Esophagus squamous epithelium (tissue), 5 donors: ENCODE measurements around the gene GABRR1. TPM values are rescaled to one million over a fixed set of nuclear protein-coding genes. Genes with fewer than 3 reads are reported as not detected.
"Not testable (repeated sequence)": the region's sequence is repeated elsewhere in the genome, so short reads cannot be mapped to it uniquely, and the experiment has no call there.

Experiments
- DNase-seq: peaks from one replicate; lab custom pipeline; 2025; lab: John Stamatoyannopoulos, UW
- H3K27ac ChIP-seq, 4 donors: fragments of 200-600 bp; sonication (generic); one replicate each; pipeline ENCODE4 v1.5.1; 2016 to 2019; ENCODE audit warnings: mild to moderate bottlenecking in 1 of 4
- H3K27me3 ChIP-seq, 4 donors: fragments of 200-600 bp; sonication (generic); 1 replicate in 3 of 4; 2 replicates in 1 of 4; pipeline versions ENCODE4 v1.5.1 to v1.6.0; 2017 to 2021; ENCODE audit warnings: antibody characterized with exemption in 1 of 4
- H3K36me3 ChIP-seq, 3 donors: fragments of 200-600 bp; sonication (generic); one replicate each; pipeline ENCODE4 v1.5.1; 2016 to 2019
- H3K4me1 ChIP-seq, 3 donors: fragments of 200-600 bp; sonication (generic); one replicate each; pipeline ENCODE4 v1.5.1; 2017 to 2019
- H3K4me3 ChIP-seq, 4 donors: fragments of 200-600 bp; sonication (generic); 1 replicate in 3 of 4; 2 replicates in 1 of 4; pipeline ENCODE4 v1.5.1; 2016 to 2019; ENCODE audit warnings: mild to moderate bottlenecking in 2 of 4, moderate library complexity in 1 of 4
- H3K9me3 ChIP-seq, 3 donors: fragments of 200-600 bp; sonication (generic); one replicate each; pipeline ENCODE4 v1.5.1; 2016 to 2019
- CTCF ChIP-seq, 6 experiments: fragments of 450-650 bp in 4 of 6; fragments of 200-600 bp in 2 of 6; sonication (generic) in 2 of 6; IDR thresholded peaks; one replicate each; pipeline ENCODE4 v1.5.1; 2016 to 2019; ENCODE audit warnings: antibody characterized with exemption in 6 of 6, mild to moderate bottlenecking in 4 of 6, moderate library complexity in 4 of 6
- POLR2A ChIP-seq, 4 donors: fragments of 450-650 bp; IDR thresholded peaks; one replicate each; pipeline ENCODE4 v1.6.1; 2017; ENCODE audit warnings: antibody characterized with exemption in 4 of 4, mild to moderate bottlenecking in 4 of 4, moderate library complexity in 3 of 4
- WGBS, 2 donors: methylation state at CpG; one replicate each; pipeline ENCODE4 v1.1.5; 2018; 5-methylcytosine and 5-hydroxymethylcytosine counted together
- intact Hi-C: fragments of 100-400 bp; cut with DNase I; formaldehyde crosslinking; loops from one replicate; pipeline ENCODE4 v1.15.0; 2022
- total RNA-seq, 4 donors: library from RNA; depleted of rRNA; stranded (reverse); fragments of >200 nt; gene quantifications; one replicate each; pipeline ENCODE4 v1.1.0, GENCODE V29; 2016
- donor health status: DM: yes; HTN: yes; CAD: no.

GABRR1 gene
- total RNA-seq, 4 donors from 2014 or later, result 1.5 TPM; not detected in 3

GRCh38 chr6:89132057-89132456, 85.1 kb downstream of the GABRR1 start:
- WGBS, 2 donors, result 42 to 75% methylated on average over 1 to 2 of the region's 2 CpGs
- TF ChIP-seq CTCF (IDR thresholded peaks at IDR 0.05), result no peak
- TF ChIP-seq POLR2A (IDR thresholded peaks at IDR 0.05), result no peak
- Histone ChIP-seq H3K4me1 (no peaks in the 10 kb centered on the region), H3K4me3 (no peak overlapping the region), H3K9me3 (peaks cover 0 to 5% (median 0%) of the 10 kb centered on the region in 3 donors), H3K27me3 (no peaks in the 10 kb centered on the region), H3K36me3 (no peaks in the 10 kb centered on the region), H3K27ac (no peak overlapping the region)
- no peak for DNase-seq
- intact Hi-C loops, result no loop called here

- no peaks in the 10 kb centered on the region for H3K4me1 ChIP-seq
- H3K9me3 ChIP-seq, result peaks cover 0 to 5% (median 0%) of the 10 kb centered on the region in 3 donors
- H3K27ac ChIP-seq, result no peak overlapping the region
- H3K27me3 ChIP-seq, result no peaks in the 10 kb centered on the region
- no peak for DNase-seq
- no peak overlapping the region for H3K4me3 ChIP-seq
- intact Hi-C loops, result no loop called here
- H3K36me3 ChIP-seq, result no peaks in the 10 kb centered on the region
- no peak for TF ChIP-seq CTCF (IDR thresholded peaks at IDR 0.05)
- no peak for TF ChIP-seq POLR2A (IDR thresholded peaks at IDR 0.05)
- 52 to 64% methylated on average over 2 to 3 of the region's 3 CpGs for WGBS, 2 donors
Observed at GRCh38 chr6:89131599-89131998, 85.6 kb downstream of the GABRR1 start.

GRCh38 chr6:89128256-89128671, 88.9 kb downstream of the GABRR1 start:
- H3K4me1 ChIP-seq, H3K9me3 ChIP-seq, H3K27me3 ChIP-seq, H3K36me3 ChIP-seq, H3K4me3 ChIP-seq, DNase-seq, H3K27ac ChIP-seq: not testable (repeated sequence)
- WGBS, 2 donors, result 69 to 93% methylated on average over 2 of the region's 2 CpGs
- intact Hi-C loops, result loop anchor here (10.0 kb wide), 1 partner anchor 117 kb away; no protein-coding TSS in a partner anchor

Other genes starting within 250 kb of the GABRR1 start
- 100 to 1,000 TPM in 1 of 4 donors, 10 to 100 TPM in 3; 55.0 to 168 (median 85.4) TPM for gene PNRC1, start 136.6 kb downstream of the GABRR1 start, total RNA-seq
- gene SRSF12, start 99.3 kb downstream of the GABRR1 start, total RNA-seq, result under 1 TPM; 0.19 to 0.44 (median 0.38) TPM
- 10 to 100 TPM; 11.9 to 19.0 (median 17.8) TPM for gene PM20D2, start 71.3 kb downstream of the GABRR1 start, total RNA-seq
- gene GABRR2, start 97.9 kb upstream of the GABRR1 start, total RNA-seq, result under 1 TPM in 1 of 4 donors, not detected in 3; 0.19 TPM
- 10 to 100 TPM; 27.2 to 37.3 (median 29.9) TPM for gene UBE2J1, start 135.4 kb upstream of the GABRR1 start, total RNA-seq
- 10 to 100 TPM; 21.1 to 67.1 (median 33.9) TPM for gene RRAGD, start 194.9 kb upstream of the GABRR1 start, total RNA-seq
- 10 to 100 TPM in 1 of 4 donors, 1 to 10 TPM in 3; 5.8 to 12.0 (median 7.3) TPM for gene ANKRD6, start 215.8 kb upstream of the GABRR1 start, total RNA-seq